Smooth muscle cell of the coronary artery (primary cell): ENCODE measurements around the gene ANO4. TPM values are rescaled to one million over a fixed set of nuclear protein-coding genes. Genes with fewer than 3 reads are reported as not detected.

Source experiments
- total RNA-seq: library from RNA; depleted of rRNA; stranded (reverse); fragments of >200 nt; gene quantifications from 2 replicates; pipeline ENCODE4 v1.2.3, GENCODE V29; 2014; ENCODE audit warnings: low replicate concordance

ANO4 gene
- 0.08 and 0.12 TPM in 2 replicates for total RNA-seq

DNA sequence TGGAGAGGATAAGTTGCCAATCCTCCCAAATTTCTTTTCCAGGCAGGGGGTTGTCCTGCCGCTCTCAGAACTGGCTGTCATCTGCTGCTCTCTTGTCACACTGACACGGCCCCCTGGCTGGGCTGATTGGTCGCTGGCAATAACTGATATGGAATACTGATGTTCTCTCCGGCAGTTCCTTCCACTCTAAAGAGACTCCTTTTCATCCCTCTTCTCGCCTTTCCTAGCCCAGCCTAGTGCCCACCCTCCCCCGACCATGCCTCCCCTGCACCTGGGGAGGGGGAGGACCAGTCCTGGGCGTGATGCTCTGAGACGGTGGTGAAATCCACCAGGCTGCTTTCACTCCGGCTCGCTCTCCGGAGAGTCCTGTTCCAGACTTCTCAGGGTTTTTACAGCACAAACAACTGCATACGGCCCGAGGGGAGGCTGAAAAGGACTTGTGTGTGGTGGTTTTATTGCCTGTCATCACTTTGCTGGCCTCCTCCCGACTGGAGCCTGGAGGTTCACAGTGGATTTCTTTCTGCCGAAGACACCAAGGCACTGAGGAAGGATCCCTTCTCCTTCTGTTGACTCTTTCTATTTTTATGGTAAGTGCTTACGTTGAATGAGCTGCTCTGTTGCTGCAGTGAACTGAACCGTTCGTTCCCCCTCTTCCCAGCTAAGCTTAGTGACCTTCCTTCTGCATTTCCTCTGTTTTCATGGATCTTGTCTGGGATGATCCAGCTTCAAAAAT lies at the start of gene ANO4:
Gene ANO4, plus strand, starts transcription at position 336 of the 733 bp plus-strand sequence. CDS start 107,010 bp downstream, outside the sequence.

Other genes with a start within 250 kb of the ANO4 start
- gene GAS2L3, start 221.1 kb upstream of the ANO4 start, total RNA-seq: 4.6 and 7.6 TPM in 2 replicates